HL-60 (cell line): ENCODE data around the gene LMF2.

Experiments
- DNase-seq, 2 experiments: peaks; one replicate each; pipeline ENCODE4 v3.0.0-alpha.2; 2010 to 2020; ENCODE audit warnings: low read depth in 1 of 2, low spot score in 1 of 2
- H3K27ac ChIP-seq: fragments of 250-450 bp; sonication (Bioruptor Pico); replicated peaks from 2 replicates; pipeline ENCODE4 v1.5.1; 2020; ENCODE audit warnings: mild to moderate bottlenecking, moderate library complexity
- H3K27me3 ChIP-seq: fragments of 250-450 bp; sonication (Bioruptor Pico); 2 replicates; pipeline ENCODE4 v1.5.1; 2021; ENCODE audit warnings: mild to moderate bottlenecking, moderate library complexity; ENCODE audit not compliant: insufficient read depth, poor library complexity, severe bottlenecking
- H3K4me3 ChIP-seq: replicated peaks from 2 replicates; pipeline ENCODE4 v1.5.1; 2011; ENCODE audit warnings: mild to moderate bottlenecking, control low read depth, low read length; ENCODE audit not compliant: insufficient read depth
- GABPA ChIP-seq: IDR thresholded peaks from 2 replicates; pipeline ENCODE4 v1.6.1; 2012; ENCODE audit warnings: low read depth
- POLR2AphosphoS5 ChIP-seq: IDR thresholded peaks from 2 replicates; pipeline ENCODE4 v1.6.1; 2012; ENCODE audit warnings: low read depth
- SPI1 ChIP-seq: IDR thresholded peaks from 2 replicates; pipeline ENCODE4 v1.6.1; 2012; ENCODE audit warnings: low read depth, mild to moderate bottlenecking, borderline replicate concordance
- TF ChIP-seq, protein P1 (sequence below): IDR thresholded peaks from one replicate; pipeline ENCODE4 v1.5.1; 2011; ENCODE audit warnings: low read length, control low read depth, inconsistent platforms; ENCODE audit not compliant: insufficient read depth
- TF ChIP-seq, protein P2 (sequence below): IDR thresholded peaks from 2 replicates; pipeline ENCODE4 v1.6.1; 2012; ENCODE audit warnings: low read depth; ENCODE audit not compliant: insufficient replicate concordance

LMF2 gene

GRCh38 chr22:50531546-50531961 is 24.1 kb upstream of the LMF2 start:
- DNase-seq = peak; percentile 70 to 78
- Histone ChIP-seq H3K27ac (peak overlapping the region; percentile 99), H3K27me3 (no peaks in the 10 kb centered on the region), H3K4me3 (peak overlapping the region; percentile 58)
- TF ChIP-seq, protein P1, sequence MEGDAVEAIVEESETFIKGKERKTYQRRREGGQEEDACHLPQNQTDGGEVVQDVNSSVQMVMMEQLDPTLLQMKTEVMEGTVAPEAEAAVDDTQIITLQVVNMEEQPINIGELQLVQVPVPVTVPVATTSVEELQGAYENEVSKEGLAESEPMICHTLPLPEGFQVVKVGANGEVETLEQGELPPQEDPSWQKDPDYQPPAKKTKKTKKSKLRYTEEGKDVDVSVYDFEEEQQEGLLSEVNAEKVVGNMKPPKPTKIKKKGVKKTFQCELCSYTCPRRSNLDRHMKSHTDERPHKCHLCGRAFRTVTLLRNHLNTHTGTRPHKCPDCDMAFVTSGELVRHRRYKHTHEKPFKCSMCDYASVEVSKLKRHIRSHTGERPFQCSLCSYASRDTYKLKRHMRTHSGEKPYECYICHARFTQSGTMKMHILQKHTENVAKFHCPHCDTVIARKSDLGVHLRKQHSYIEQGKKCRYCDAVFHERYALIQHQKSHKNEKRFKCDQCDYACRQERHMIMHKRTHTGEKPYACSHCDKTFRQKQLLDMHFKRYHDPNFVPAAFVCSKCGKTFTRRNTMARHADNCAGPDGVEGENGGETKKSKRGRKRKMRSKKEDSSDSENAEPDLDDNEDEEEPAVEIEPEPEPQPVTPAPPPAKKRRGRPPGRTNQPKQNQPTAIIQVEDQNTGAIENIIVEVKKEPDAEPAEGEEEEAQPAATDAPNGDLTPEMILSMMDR = no peak
- TF ChIP-seq POLR2AphosphoS5 (no peak), SPI1 (no peak), GABPA (no peak)
- TF ChIP-seq, protein P2, sequence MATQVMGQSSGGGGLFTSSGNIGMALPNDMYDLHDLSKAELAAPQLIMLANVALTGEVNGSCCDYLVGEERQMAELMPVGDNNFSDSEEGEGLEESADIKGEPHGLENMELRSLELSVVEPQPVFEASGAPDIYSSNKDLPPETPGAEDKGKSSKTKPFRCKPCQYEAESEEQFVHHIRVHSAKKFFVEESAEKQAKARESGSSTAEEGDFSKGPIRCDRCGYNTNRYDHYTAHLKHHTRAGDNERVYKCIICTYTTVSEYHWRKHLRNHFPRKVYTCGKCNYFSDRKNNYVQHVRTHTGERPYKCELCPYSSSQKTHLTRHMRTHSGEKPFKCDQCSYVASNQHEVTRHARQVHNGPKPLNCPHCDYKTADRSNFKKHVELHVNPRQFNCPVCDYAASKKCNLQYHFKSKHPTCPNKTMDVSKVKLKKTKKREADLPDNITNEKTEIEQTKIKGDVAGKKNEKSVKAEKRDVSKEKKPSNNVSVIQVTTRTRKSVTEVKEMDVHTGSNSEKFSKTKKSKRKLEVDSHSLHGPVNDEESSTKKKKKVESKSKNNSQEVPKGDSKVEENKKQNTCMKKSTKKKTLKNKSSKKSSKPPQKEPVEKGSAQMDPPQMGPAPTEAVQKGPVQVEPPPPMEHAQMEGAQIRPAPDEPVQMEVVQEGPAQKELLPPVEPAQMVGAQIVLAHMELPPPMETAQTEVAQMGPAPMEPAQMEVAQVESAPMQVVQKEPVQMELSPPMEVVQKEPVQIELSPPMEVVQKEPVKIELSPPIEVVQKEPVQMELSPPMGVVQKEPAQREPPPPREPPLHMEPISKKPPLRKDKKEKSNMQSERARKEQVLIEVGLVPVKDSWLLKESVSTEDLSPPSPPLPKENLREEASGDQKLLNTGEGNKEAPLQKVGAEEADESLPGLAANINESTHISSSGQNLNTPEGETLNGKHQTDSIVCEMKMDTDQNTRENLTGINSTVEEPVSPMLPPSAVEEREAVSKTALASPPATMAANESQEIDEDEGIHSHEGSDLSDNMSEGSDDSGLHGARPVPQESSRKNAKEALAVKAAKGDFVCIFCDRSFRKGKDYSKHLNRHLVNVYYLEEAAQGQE = no peak

- H3K27me3 ChIP-seq = no peaks in the 10 kb centered on the region
- TF ChIP-seq POLR2AphosphoS5 = peak; percentile 83
- TF ChIP-seq, protein P1 = no peak
- peak; percentile 86 to 93 for DNase-seq
- H3K4me3 ChIP-seq = peak overlapping the region; percentile 58
- peak overlapping the region; percentile 99 for H3K27ac ChIP-seq
Observed at GRCh38 chr22:50530877-50531545, 23.5 kb upstream of the LMF2 start.

DNA sequence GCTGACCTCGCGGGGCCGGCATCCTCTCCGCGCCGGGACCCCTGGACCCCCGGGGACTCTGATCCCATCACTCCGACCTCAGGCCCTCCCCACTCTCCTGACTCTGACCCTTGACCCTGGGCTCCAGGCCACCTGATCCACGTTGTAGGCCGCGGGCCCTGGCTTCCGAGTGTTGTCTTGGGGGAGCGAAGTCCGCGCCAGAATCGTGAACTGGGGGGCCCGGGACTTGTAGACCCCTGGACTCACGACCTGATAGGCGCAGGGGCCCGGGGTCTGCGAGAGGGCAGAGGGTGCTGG is 23.0 kb upstream of the LMF2 start:
- Histone ChIP-seq H3K27ac (peak overlapping the region; percentile 99), H3K4me3 (peak overlapping the region; percentile 58), H3K27me3 (no peaks in the 10 kb centered on the region)
- no peak for DNase-seq
- TF ChIP-seq, protein P1 = no peak
- TF ChIP-seq GABPA (no peak), SPI1 (no peak), POLR2AphosphoS5 (no peak; the same call in 1 of the 2 replicates)
- TF ChIP-seq, protein P2 = no peak
